K562 treated with DMSO at 1 percent for 48 hours (cell line): ENCODE results near the gene COL1A2. TPM values are rescaled to one million over a fixed set of nuclear protein-coding genes. Genes with fewer than 3 reads are reported as not detected.

Experiments used
- total RNA-seq: library from RNA; unstranded; fragments of 300-600 nt; gene quantifications from 2 replicates; pipeline ENCODE4 v1.2.3, GENCODE V29; 2022; ENCODE audit warnings: low replicate concordance; ENCODE audit errors: extremely low read depth

COL1A2 gene
- total RNA-seq, result not detected in 2 replicates

GRCh38 chr7:94394437-94395140 lies at the start of gene COL1A2:
Gene COL1A2, plus strand, starts transcription at chr7:94394895. Its CDS starts 137 bp downstream, at chr7:94395032.

Other genes starting within 250 kb of the COL1A2 start
- not detected in 2 replicates for gene CASD1, start 114.9 kb downstream of the COL1A2 start, total RNA-seq